HepG2 (cell line): ENCODE data around the gene UNC13D. TPM values are rescaled to one million over a fixed set of nuclear protein-coding genes. Genes with fewer than 3 reads are reported as not detected.

Experiments used
- BORCS8-MEF2B ChIP-seq: sonication (generic); formaldehyde crosslinking; IDR thresholded peaks from 2 replicates; pipeline ENCODE4 v1.8.0; 2022; ENCODE audit warnings: mild to moderate bottlenecking, missing genetic modification reagents
- FOXM1 ChIP-seq: sonication (generic); formaldehyde crosslinking; IDR thresholded peaks from 2 replicates; pipeline ENCODE4 v1.5.0; 2020; ENCODE audit warnings: missing genetic modification reagents
- GFI1 ChIP-seq: sonication (generic); formaldehyde crosslinking; IDR thresholded peaks from 2 replicates; pipeline ENCODE4 v1.5.0; 2020; ENCODE audit warnings: missing genetic modification reagents, mild to moderate bottlenecking, borderline replicate concordance
- GLI4 ChIP-seq: sonication (generic); formaldehyde crosslinking; IDR thresholded peaks from 2 replicates; pipeline ENCODE4 v1.5.1; 2020; ENCODE audit warnings: missing genetic modification reagents, mild to moderate bottlenecking, moderate library complexity, borderline replicate concordance
- MAFK ChIP-seq, 2 experiments: IDR thresholded peaks in 1 of 2; conservative IDR thresholded peaks in 1 of 2; 2 replicates each; pipeline ENCODE4 v1.6.1; 2011; ENCODE audit warnings: improper control_type of control experiment in 2 of 2, low read length in 2 of 2
- NFYB ChIP-seq: sonication (generic); formaldehyde crosslinking; IDR thresholded peaks from 2 replicates; pipeline ENCODE4 v1.4.0; 2020; ENCODE audit warnings: missing genetic modification reagents
- NKX3-1 ChIP-seq: sonication (generic); formaldehyde crosslinking; IDR thresholded peaks from 2 replicates; pipeline ENCODE4 v1.5.0; 2020; ENCODE audit warnings: missing genetic modification reagents
- PITX1 ChIP-seq: sonication (generic); formaldehyde crosslinking; IDR thresholded peaks from 2 replicates; pipeline ENCODE4 v1.5.1; 2020; ENCODE audit warnings: mild to moderate bottlenecking, missing genetic modification reagents
- RFX3 ChIP-seq: IDR thresholded peaks from 2 replicates; pipeline ENCODE4 v1.6.1; 2016; ENCODE audit warnings: missing biosample characterization, missing genetic modification reagents
- RNF2 ChIP-seq: fragments of 450-650 bp; conservative IDR thresholded peaks from 2 replicates; pipeline ENCODE4 v1.6.1; 2016; ENCODE audit warnings: low read depth
- SSRP1 ChIP-seq: IDR thresholded peaks from 2 replicates; pipeline ENCODE4 v1.6.1; 2016; ENCODE audit warnings: control low read depth
- ZNF44 ChIP-seq: sonication (generic); formaldehyde crosslinking; IDR thresholded peaks from 2 replicates; pipeline ENCODE4 v1.5.1; 2020; ENCODE audit warnings: mild to moderate bottlenecking, missing genetic modification reagents
- ZNF441 ChIP-seq: sonication (generic); formaldehyde crosslinking; IDR thresholded peaks from 2 replicates; pipeline ENCODE4 v1.7.0; 2021; ENCODE audit warnings: missing genetic modification reagents, borderline replicate concordance
- ZSCAN25 ChIP-seq: sonication (generic); formaldehyde crosslinking; IDR thresholded peaks from 2 replicates; pipeline ENCODE4 v1.8.0; 2022; ENCODE audit warnings: mild to moderate bottlenecking, missing genetic modification reagents
- polyA plus RNA-seq, 8 experiments: library from polyadenylated mRNA; depleted of rRNA in 3 of 8; stranded (reverse) in 7 of 8; unstranded in 1 of 8; fragments of >200 nt; fragmentation: Illumina TruSeq in 4 of 8; extraction: Trizol in 4 of 8; gene quantifications; 2 replicates each; pipeline versions ENCODE4 v1.2.1 to v1.2.3, GENCODE V29; 2011 to 2016; ENCODE audit warnings: low read depth in 4 of 8, missing spikeins in 1 of 8, mixed read lengths in 1 of 8; ENCODE audit not compliant: insufficient read depth in 1 of 8
- total RNA-seq, 5 experiments: library from RNA; depleted of rRNA; stranded (reverse); fragments of >200 nt; fragmentation: Illumina TruSeq; extraction: Trizol; gene quantifications; 2 replicates each; pipeline ENCODE4 v1.2.3, GENCODE V29; 2016; ENCODE audit warnings: low read depth in 1 of 5
- TF ChIP-seq, protein P1 (sequence below): sonication (generic); formaldehyde crosslinking; IDR thresholded peaks from 2 replicates; pipeline ENCODE4 v1.5.0; 2020; ENCODE audit warnings: mild to moderate bottlenecking, missing genetic modification reagents, borderline replicate concordance
- TF ChIP-seq, protein P2 (sequence below): sonication (generic); formaldehyde crosslinking; IDR thresholded peaks from 2 replicates; pipeline ENCODE4 v1.9.0; 2022; ENCODE audit warnings: missing genetic modification reagents, mild to moderate bottlenecking, borderline replicate concordance
- TF ChIP-seq, protein P3 (sequence below): sonication (generic); formaldehyde crosslinking; conservative IDR thresholded peaks from 2 replicates; pipeline ENCODE4 v1.4.0; 2020; ENCODE audit warnings: mild to moderate bottlenecking, missing genetic modification reagents, moderate library complexity

Gene UNC13D
- total and polyA plus RNA-seq, 2 of the 13 experiments (the other 11 are each of a cell fraction or from before 2014, with no cell fraction given), result 29.7 to 42.7 TPM

GRCh38 chr17:75892556-75893224 lies 48.5 kb upstream of the UNC13D start (continued):
- TF ChIP-seq, protein P1, sequence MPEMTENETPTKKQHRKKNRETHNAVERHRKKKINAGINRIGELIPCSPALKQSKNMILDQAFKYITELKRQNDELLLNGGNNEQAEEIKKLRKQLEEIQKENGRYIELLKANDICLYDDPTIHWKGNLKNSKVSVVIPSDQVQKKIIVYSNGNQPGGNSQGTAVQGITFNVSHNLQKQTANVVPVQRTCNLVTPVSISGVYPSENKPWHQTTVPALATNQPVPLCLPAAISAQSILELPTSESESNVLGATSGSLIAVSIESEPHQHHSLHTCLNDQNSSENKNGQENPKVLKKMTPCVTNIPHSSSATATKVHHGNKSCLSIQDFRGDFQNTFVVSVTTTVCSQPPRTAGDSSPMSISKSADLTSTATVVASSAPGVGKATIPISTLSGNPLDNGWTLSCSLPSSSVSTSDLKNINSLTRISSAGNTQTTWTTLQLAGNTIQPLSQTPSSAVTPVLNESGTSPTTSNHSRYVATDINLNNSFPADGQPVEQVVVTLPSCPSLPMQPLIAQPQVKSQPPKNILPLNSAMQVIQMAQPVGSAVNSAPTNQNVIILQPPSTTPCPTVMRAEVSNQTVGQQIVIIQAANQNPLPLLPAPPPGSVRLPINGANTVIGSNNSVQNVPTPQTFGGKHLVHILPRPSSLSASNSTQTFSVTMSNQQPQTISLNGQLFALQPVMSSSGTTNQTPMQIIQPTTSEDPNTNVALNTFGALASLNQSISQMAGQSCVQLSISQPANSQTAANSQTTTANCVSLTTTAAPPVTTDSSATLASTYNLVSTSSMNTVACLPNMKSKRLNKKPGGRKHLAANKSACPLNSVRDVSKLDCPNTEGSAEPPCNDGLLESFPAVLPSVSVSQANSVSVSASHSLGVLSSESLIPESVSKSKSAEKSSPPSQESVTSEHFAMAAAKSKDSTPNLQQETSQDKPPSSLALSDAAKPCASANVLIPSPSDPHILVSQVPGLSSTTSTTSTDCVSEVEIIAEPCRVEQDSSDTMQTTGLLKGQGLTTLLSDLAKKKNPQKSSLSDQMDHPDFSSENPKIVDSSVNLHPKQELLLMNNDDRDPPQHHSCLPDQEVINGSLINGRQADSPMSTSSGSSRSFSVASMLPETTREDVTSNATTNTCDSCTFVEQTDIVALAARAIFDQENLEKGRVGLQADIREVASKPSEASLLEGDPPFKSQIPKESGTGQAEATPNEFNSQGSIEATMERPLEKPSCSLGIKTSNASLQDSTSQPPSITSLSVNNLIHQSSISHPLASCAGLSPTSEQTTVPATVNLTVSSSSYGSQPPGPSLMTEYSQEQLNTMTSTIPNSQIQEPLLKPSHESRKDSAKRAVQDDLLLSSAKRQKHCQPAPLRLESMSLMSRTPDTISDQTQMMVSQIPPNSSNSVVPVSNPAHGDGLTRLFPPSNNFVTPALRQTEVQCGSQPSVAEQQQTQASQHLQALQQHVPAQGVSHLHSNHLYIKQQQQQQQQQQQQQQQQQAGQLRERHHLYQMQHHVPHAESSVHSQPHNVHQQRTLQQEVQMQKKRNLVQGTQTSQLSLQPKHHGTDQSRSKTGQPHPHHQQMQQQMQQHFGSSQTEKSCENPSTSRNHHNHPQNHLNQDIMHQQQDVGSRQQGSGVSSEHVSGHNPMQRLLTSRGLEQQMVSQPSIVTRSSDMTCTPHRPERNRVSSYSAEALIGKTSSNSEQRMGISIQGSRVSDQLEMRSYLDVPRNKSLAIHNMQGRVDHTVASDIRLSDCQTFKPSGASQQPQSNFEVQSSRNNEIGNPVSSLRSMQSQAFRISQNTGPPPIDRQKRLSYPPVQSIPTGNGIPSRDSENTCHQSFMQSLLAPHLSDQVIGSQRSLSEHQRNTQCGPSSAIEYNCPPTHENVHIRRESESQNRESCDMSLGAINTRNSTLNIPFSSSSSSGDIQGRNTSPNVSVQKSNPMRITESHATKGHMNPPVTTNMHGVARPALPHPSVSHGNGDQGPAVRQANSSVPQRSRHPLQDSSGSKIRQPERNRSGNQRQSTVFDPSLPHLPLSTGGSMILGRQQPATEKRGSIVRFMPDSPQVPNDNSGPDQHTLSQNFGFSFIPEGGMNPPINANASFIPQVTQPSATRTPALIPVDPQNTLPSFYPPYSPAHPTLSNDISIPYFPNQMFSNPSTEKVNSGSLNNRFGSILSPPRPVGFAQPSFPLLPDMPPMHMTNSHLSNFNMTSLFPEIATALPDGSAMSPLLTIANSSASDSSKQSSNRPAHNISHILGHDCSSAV (CRISPR knock-in tag), result no peak
- TF ChIP-seq GLI4 (CRISPR knock-in tag) (no peak), MAFK (conservative IDR thresholded peaks at IDR 0.05 in 1 of 2, IDR thresholded peaks at IDR 0.05 in 1 of 2; ENCODE audit: low read length in 2 of 2) (no peak), FOXM1 (CRISPR knock-in tag) (no peak), NFYB (peak; percentile 57), ZSCAN25 (no peak), BORCS8-MEF2B (CRISPR knock-in tag) (no peak), NKX3-1 (no peak), ZNF44 (CRISPR knock-in tag) (no peak), GFI1 (CRISPR knock-in tag) (0 out of 2 replicates have a peak, but pooled peaks have one; percentile 2), ZNF441 (CRISPR knock-in tag) (no peak), RFX3 (no peak), SSRP1 (CRISPR knock-in tag) (0 out of 2 replicates have a peak, but pooled peaks have one; percentile 42), PITX1 (CRISPR knock-in tag) (peak; percentile 37), RNF2 (no peak)
- TF ChIP-seq, protein P2, sequence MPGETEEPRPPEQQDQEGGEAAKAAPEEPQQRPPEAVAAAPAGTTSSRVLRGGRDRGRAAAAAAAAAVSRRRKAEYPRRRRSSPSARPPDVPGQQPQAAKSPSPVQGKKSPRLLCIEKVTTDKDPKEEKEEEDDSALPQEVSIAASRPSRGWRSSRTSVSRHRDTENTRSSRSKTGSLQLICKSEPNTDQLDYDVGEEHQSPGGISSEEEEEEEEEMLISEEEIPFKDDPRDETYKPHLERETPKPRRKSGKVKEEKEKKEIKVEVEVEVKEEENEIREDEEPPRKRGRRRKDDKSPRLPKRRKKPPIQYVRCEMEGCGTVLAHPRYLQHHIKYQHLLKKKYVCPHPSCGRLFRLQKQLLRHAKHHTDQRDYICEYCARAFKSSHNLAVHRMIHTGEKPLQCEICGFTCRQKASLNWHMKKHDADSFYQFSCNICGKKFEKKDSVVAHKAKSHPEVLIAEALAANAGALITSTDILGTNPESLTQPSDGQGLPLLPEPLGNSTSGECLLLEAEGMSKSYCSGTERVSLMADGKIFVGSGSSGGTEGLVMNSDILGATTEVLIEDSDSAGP (CRISPR knock-in tag), result peak; percentile 60
- TF ChIP-seq, protein P3, sequence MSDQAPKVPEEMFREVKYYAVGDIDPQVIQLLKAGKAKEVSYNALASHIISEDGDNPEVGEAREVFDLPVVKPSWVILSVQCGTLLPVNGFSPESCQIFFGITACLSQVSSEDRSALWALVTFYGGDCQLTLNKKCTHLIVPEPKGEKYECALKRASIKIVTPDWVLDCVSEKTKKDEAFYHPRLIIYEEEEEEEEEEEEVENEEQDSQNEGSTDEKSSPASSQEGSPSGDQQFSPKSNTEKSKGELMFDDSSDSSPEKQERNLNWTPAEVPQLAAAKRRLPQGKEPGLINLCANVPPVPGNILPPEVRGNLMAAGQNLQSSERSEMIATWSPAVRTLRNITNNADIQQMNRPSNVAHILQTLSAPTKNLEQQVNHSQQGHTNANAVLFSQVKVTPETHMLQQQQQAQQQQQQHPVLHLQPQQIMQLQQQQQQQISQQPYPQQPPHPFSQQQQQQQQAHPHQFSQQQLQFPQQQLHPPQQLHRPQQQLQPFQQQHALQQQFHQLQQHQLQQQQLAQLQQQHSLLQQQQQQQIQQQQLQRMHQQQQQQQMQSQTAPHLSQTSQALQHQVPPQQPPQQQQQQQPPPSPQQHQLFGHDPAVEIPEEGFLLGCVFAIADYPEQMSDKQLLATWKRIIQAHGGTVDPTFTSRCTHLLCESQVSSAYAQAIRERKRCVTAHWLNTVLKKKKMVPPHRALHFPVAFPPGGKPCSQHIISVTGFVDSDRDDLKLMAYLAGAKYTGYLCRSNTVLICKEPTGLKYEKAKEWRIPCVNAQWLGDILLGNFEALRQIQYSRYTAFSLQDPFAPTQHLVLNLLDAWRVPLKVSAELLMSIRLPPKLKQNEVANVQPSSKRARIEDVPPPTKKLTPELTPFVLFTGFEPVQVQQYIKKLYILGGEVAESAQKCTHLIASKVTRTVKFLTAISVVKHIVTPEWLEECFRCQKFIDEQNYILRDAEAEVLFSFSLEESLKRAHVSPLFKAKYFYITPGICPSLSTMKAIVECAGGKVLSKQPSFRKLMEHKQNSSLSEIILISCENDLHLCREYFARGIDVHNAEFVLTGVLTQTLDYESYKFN (CRISPR knock-in tag), result 0 out of 2 replicates have a peak, but pooled peaks have one; percentile 34
